Ovary (tissue), 9 donors: ENCODE data around the gene ARVCF. TPM values are rescaled to one million over a fixed set of nuclear protein-coding genes. Genes with fewer than 3 reads are reported as not detected.
A peak's percentile ranks its signal among the peaks of the same experiment; 100 is the strongest.

Source experiments
- DNase-seq, 5 donors: peaks; one replicate each; pipeline ENCODE4 v3.0.0-alpha.2; 2019 to 2020
- H3K27ac ChIP-seq, 2 donors: fragments of 200-600 bp; one replicate each; pipeline versions ENCODE4 v1.5.1 to v1.8.0; 2019 to 2022
- H3K27me3 ChIP-seq: fragments of 200-600 bp; one replicate; pipeline ENCODE4 v1.8.0; 2022
- H3K36me3 ChIP-seq: fragments of 200-600 bp; sonication (generic); one replicate; pipeline ENCODE4 v1.5.1; 2019
- H3K4me1 ChIP-seq: one replicate; pipeline ENCODE4 v1.8.1; 2013; ENCODE audit warnings: mild to moderate bottlenecking, moderate library complexity; ENCODE audit not compliant: insufficient read depth
- H3K4me3 ChIP-seq: fragments of 200-600 bp; sonication (generic); one replicate; pipeline ENCODE4 v1.5.1; 2017
- H3K9me3 ChIP-seq, 2 donors: fragments of 200-600 bp in 1 of 2; sonication (generic) in 1 of 2; one replicate each; pipeline versions ENCODE4 v1.5.1 to v1.8.1; 2013 to 2019; ENCODE audit warnings: mild to moderate bottlenecking in 1 of 2, moderate library complexity in 1 of 2
- CTCF ChIP-seq, 3 donors: fragments of 450-650 bp in 2 of 3; fragments of 200-600 bp in 1 of 3; IDR thresholded peaks; one replicate each; pipeline versions ENCODE4 v1.5.1 to v1.8.0; 2016 to 2022; ENCODE audit warnings: antibody characterized with exemption in 3 of 3, mild to moderate bottlenecking in 1 of 3
- EP300 ChIP-seq: sonication (generic); formaldehyde crosslinking; IDR thresholded peaks from one replicate; pipeline ENCODE4 v1.6.1; 2017; ENCODE audit warnings: antibody characterized with exemption
- POLR2A ChIP-seq: fragments of 450-650 bp; IDR thresholded peaks from one replicate; pipeline ENCODE4 v1.6.1; 2017; ENCODE audit warnings: antibody characterized with exemption, mild to moderate bottlenecking, moderate library complexity
- WGBS, 3 donors: extraction: QIAGEN DNeasy Blood & Tissue Kit in 1 of 3; methylation state at CpG; one replicate each; pipeline versions ENCODE4 v1.1.5 to v1.1.7; 2013 to 2017; 5-methylcytosine and 5-hydroxymethylcytosine counted together
- intact Hi-C, 4 donors: fragments of 100-400 bp; cut with DNase I; formaldehyde crosslinking; loops; one replicate each; pipeline versions ENCODE4 v1.11.0 to v1.15.1; 2022 to 2023
- polyA plus RNA-seq, 2 donors: library from polyadenylated mRNA; stranded (reverse); fragments of 200-250 nt in 1 of 2; fragments of 350-450 nt in 1 of 2; fragmentation: Illumina TruSeq in 1 of 2; extraction: RNeasy Lipid Tissue Mini Kit (QIAGEN cat#74804) in 1 of 2; gene quantifications; one replicate each; pipeline ENCODE4 v1.2.3, GENCODE V29; 2013 to 2014
- total RNA-seq, 7 donors: library from RNA; depleted of rRNA in 2 of 7; stranded (reverse); fragments of >200 nt in 2 of 7; fragmentation: NEBNext Ultra II Directional in 3 of 7; extraction: Animal tissue kit (Norgen Biotek cat#: 25700) in 3 of 7; gene quantifications; one replicate each; pipeline versions ENCODE4 v1.1.0 to v1.2.4, GENCODE V29; 2016 to 2023
- donor health status: DM: no; HTN: no; CAD: no; lungs with moderate emphysema.
- donor health status: DM: no; HTN: no; CAD: no.
- donor health status: Bipolar disorder and iron deficiency.
- donor health status: DM: yes; HTN: yes; CAD: no.
- donor health status: DM: no; HTN: no; CAD: no.
- donor health status: DM: yes; HTN: yes; CAD: no.

ARVCF gene
- total and polyA plus RNA-seq, 9 donors: 0.42 to 23.8 (median 14.0) TPM

DNA sequence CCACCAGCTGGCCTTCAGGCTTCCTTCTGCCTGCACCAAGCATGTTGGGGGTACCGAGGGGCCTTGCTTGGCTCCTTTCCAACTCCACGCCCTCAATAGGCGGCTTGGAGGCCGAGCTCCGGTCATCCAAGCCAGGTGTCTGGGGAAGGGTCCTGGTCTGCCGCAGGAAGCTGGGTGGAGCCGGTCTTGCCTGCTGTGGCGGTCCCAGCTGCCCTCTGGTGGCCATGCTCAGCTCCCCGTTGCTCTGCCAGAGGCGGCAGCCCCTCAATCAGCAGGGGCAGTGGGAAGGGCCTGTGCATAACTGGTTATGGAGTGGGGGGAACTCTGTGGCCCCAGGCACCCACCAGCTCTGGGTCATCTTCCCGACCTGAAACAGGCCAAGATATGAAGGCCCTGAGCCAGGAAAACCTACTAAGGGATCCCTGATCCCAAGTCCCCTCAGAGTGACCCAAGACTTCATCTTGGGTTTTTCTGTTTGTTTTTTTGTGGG lies 3.2 kb downstream of the ARVCF start:
- no peaks in the 10 kb centered on the region for H3K36me3 ChIP-seq
- peak; percentile 15 to 76 (median 66) for TF ChIP-seq CTCF (IDR thresholded peaks at IDR 0.05)
- TF ChIP-seq EP300: no peak
- H3K4me3 ChIP-seq: no peak overlapping the region
- 6 to 8% (median 7%) methylated on average over 11 of the region's 11 CpGs for WGBS, 3 donors
- H3K27ac ChIP-seq: no peak overlapping the region
- H3K4me1 ChIP-seq: peaks cover 2% of the 10 kb centered on the region
- peak; percentile 51 to 76 (median 67) for DNase-seq
- intact Hi-C loops: loop anchor here in 1 of 4 donors (5.0 kb wide), 1 partner anchor 41 kb away; no protein-coding TSS in a partner anchor
- H3K27me3 ChIP-seq: no peaks in the 10 kb centered on the region
- no peaks in the 10 kb centered on the region for H3K9me3 ChIP-seq

GRCh38 chr22:20012741-20013331 lies 3.8 kb downstream of the ARVCF start:
- H3K4me1 ChIP-seq: peaks cover 2% of the 10 kb centered on the region
- H3K4me3 ChIP-seq: no peak overlapping the region
- peak in 1 of 5 donors; percentile 19 for DNase-seq
- 84 to 94% (median 90%) methylated on average over 10 of the region's 10 CpGs for WGBS, 3 donors
- H3K9me3 ChIP-seq: no peaks in the 10 kb centered on the region
- H3K27me3 ChIP-seq: no peaks in the 10 kb centered on the region
- intact Hi-C loops: loop anchor here in 1 of 4 donors (5.0 kb wide), 1 partner anchor 41 kb away; no protein-coding TSS in a partner anchor
- no peak overlapping the region for H3K27ac ChIP-seq
- H3K36me3 ChIP-seq: no peaks in the 10 kb centered on the region
- TF ChIP-seq POLR2A (no peak), CTCF (IDR thresholded peaks at IDR 0.05) (no peak), EP300 (no peak)

GRCh38 chr22:20011993-20012740 lies 4.5 kb downstream of the ARVCF start:
- peak in 1 of 5 donors; percentile 14 for DNase-seq
- Histone ChIP-seq H3K27ac (no peak overlapping the region), H3K36me3 (no peaks in the 10 kb centered on the region), H3K4me3 (no peak overlapping the region), H3K9me3 (no peaks in the 10 kb centered on the region), H3K27me3 (no peaks in the 10 kb centered on the region), H3K4me1 (peaks cover 2% of the 10 kb centered on the region)
- no peak for TF ChIP-seq EP300
- no peak for TF ChIP-seq POLR2A
- TF ChIP-seq CTCF (IDR thresholded peaks at IDR 0.05): no peak
- WGBS, 3 donors: 94 to 98% (median 96%) methylated on average over 7 of the region's 7 CpGs
- intact Hi-C loops: loop anchor here in 1 of 4 donors (5.0 kb wide), 1 partner anchor 40 kb away; no protein-coding TSS in a partner anchor

- Histone ChIP-seq H3K27ac (no peak overlapping the region), H3K27me3 (no peaks in the 10 kb centered on the region), H3K4me3 (no peak overlapping the region), H3K4me1 (peaks cover 2% of the 10 kb centered on the region), H3K36me3 (no peaks in the 10 kb centered on the region), H3K9me3 (no peaks in the 10 kb centered on the region)
- TF ChIP-seq EP300 (no peak), CTCF (IDR thresholded peaks at IDR 0.05) (no peak), POLR2A (no peak)
- 78 to 79% (median 78%) methylated on average over 20 of the region's 20 CpGs for WGBS, 3 donors
- DNase-seq: peak in 1 of 5 donors; percentile 11
- intact Hi-C loops: loop anchor here in 1 of 4 donors (5.0 kb wide), 1 partner anchor 39 kb away; no protein-coding TSS in a partner anchor
These were observed 5.3 kb downstream of the ARVCF start for GRCh38 chr22:20011123-20011992.
